ENCODE data around the gene APOL2.
"Not testable (repeated sequence)": the region's sequence is repeated elsewhere in the genome, so short reads cannot be mapped to it uniquely, and the experiment has no call there.

Gene APOL2

GRCh38 chr22:36262307-36262706 lies 23.0 kb upstream of the APOL2 start:
- not testable (repeated sequence) for DNase-seq

GRCh38 chr22:36261675-36262074 lies 22.3 kb upstream of the APOL2 start:
- DNase-seq = not testable (repeated sequence)

GRCh38 chr22:36259615-36260300 lies 20.4 kb upstream of the APOL2 start:
- no peak for DNase-seq

- DNase-seq = peak; percentile 71
Observed at GRCh38 chr22:36258701-36259614, 19.6 kb upstream of the APOL2 start.

- DNase-seq = no peak
Observed at GRCh38 chr22:36257948-36258670, 18.8 kb upstream of the APOL2 start.

GRCh38 chr22:36257308-36257707 lies 18.0 kb upstream of the APOL2 start:
- DNase-seq = no peak

GRCh38 chr22:36256478-36256877 lies 17.2 kb upstream of the APOL2 start:
- no peak for DNase-seq

- DNase-seq = not testable (repeated sequence)
Observed at GRCh38 chr22:36255572-36255971, 16.2 kb upstream of the APOL2 start.

- DNase-seq = no peak
Observed at GRCh38 chr22:36253523-36254490, 14.5 kb upstream of the APOL2 start.

GRCh38 chr22:36252754-36253522 lies 13.6 kb upstream of the APOL2 start, which contains the start of gene APOL1:
Gene APOL1, plus strand, starts transcription at chr22:36253133. Its CDS starts 1,823 bp downstream, at chr22:36254956.
- no peak for DNase-seq

GRCh38 chr22:36251979-36252608 lies 12.8 kb upstream of the APOL2 start:
- not testable (repeated sequence) for DNase-seq

- DNase-seq = not testable (repeated sequence)
Observed at GRCh38 chr22:36250292-36250960, 11.1 kb upstream of the APOL2 start.

- DNase-seq = no peak
Observed at GRCh38 chr22:36249160-36249559, 9.8 kb upstream of the APOL2 start.

- DNase-seq = no peak
Observed at GRCh38 chr22:36247955-36248354, 8.6 kb upstream of the APOL2 start.

GRCh38 chr22:36246718-36247117 lies 7.4 kb upstream of the APOL2 start:
- peak; percentile 11 for DNase-seq

- no peak for DNase-seq
Observed at GRCh38 chr22:36245805-36246356, 6.6 kb upstream of the APOL2 start.

- DNase-seq = peak; percentile 71
Observed at GRCh38 chr22:36244522-36245391, 5.4 kb upstream of the APOL2 start.

GRCh38 chr22:36243986-36244385 lies 4.7 kb upstream of the APOL2 start:
- no peak for DNase-seq

GRCh38 chr22:36239150-36239400 lies 252 bp downstream of the APOL2 start:
- no peak for DNase-seq
